K562 (cell line): ENCODE data around the gene TEX9. TPM values are rescaled to one million over a fixed set of nuclear protein-coding genes. Genes with fewer than 3 reads are reported as not detected.
A peak's percentile ranks its signal among the peaks of the same experiment; 100 is the strongest.

Experiments used
- BMI1 ChIP-seq: fragments of 150-350 bp; IDR thresholded peaks from 2 replicates; pipeline ENCODE4 v1.6.1; 2014; ENCODE audit warnings: low read length
- HCFC1 ChIP-seq: IDR thresholded peaks from 2 replicates; pipeline ENCODE4 v1.6.1; 2012; ENCODE audit warnings: low read depth, low read length, improper control_type of control experiment
- HDAC1 ChIP-seq, 2 experiments: fragments of 450-650 bp; IDR thresholded peaks; 2 replicates each; pipeline ENCODE4 v1.6.1; 2016 to 2017; ENCODE audit warnings: inconsistent platforms in 1 of 2, mild to moderate bottlenecking in 1 of 2, moderate library complexity in 1 of 2
- KLF10 ChIP-seq: fragments of 250-450 bp; sonication (Bioruptor Pico); IDR thresholded peaks from 2 replicates; pipeline ENCODE4 v1.6.1; 2021; ENCODE audit warnings: matching md5 sums
- LCOR ChIP-seq: sonication (generic); formaldehyde crosslinking; IDR thresholded peaks from 2 replicates; pipeline ENCODE4 v1.8.0; 2022; ENCODE audit warnings: mild to moderate bottlenecking, missing genetic modification reagents
- MTA3 ChIP-seq: fragments of 450-650 bp; formaldehyde crosslinking; IDR thresholded peaks from 2 replicates; pipeline ENCODE4 v1.6.1; 2017; ENCODE audit warnings: mild to moderate bottlenecking, borderline replicate concordance
- RBFOX2 ChIP-seq: fragments of 200-400 bp; formaldehyde crosslinking; IDR thresholded peaks from 2 replicates; pipeline ENCODE4 v1.6.1; 2017; ENCODE audit warnings: low read depth, mild to moderate bottlenecking, low read length, moderate library complexity
- SIX5 ChIP-seq, 2 experiments: IDR thresholded peaks; 2 replicates each; pipeline ENCODE4 v1.6.1; 2011; ENCODE audit warnings: low read length in 2 of 2, borderline replicate concordance in 1 of 2, low read depth in 1 of 2, mild to moderate bottlenecking in 1 of 2, moderate library complexity in 1 of 2; ENCODE audit not compliant: insufficient read depth in 1 of 2
- SMC3 ChIP-seq: conservative IDR thresholded peaks from 2 replicates; pipeline ENCODE4 v1.6.1; 2011; ENCODE audit warnings: low read depth, low read length, improper control_type of control experiment; ENCODE audit not compliant: insufficient read depth
- SUPT5H ChIP-seq: fragments of 450-650 bp; IDR thresholded peaks from 2 replicates; pipeline ENCODE4 v1.6.1; 2016
- TGIF2 ChIP-seq: sonication (generic); formaldehyde crosslinking; IDR thresholded peaks from 2 replicates; pipeline ENCODE4 v1.8.1; 2022; ENCODE audit warnings: mild to moderate bottlenecking, missing genetic modification reagents, moderate library complexity
- ZC3H8 ChIP-seq: fragments of 450-650 bp; IDR thresholded peaks from 2 replicates; pipeline ENCODE4 v1.6.1; 2017
- polyA plus RNA-seq, 8 experiments: library from polyadenylated mRNA; depleted of rRNA in 4 of 8; stranded (reverse) in 5 of 8; unstranded in 3 of 8; fragments of >200 nt; fragmentation: Nextera tagmentation in 2 of 8; fragmentation: Illumina TruSeq in 1 of 8; extraction: Ambion mirVana in 2 of 8; extraction: Trizol in 1 of 8; gene quantifications; 2 replicates each; pipeline versions ENCODE4 v1.2.1 to v1.2.3, GENCODE V29; 2011 to 2014; ENCODE audit warnings: inconsistent platforms in 1 of 8, missing spikeins in 1 of 8
- total RNA-seq, 7 experiments: library from RNA; depleted of rRNA in 6 of 7; stranded (reverse); fragments of >200 nt in 6 of 7; fragmentation: Illumina TruSeq in 2 of 7; extraction: Trizol in 2 of 7; gene quantifications; 2 replicates each; pipeline versions ENCODE4 v1.2.1 to v1.2.3, GENCODE V29; 2011 to 2021; ENCODE audit warnings: low replicate concordance in 1 of 7
- TF ChIP-seq, protein P1 (sequence below): fragments of 450-650 bp; IDR thresholded peaks from 2 replicates; pipeline ENCODE4 v1.6.1; 2014; ENCODE audit warnings: low read depth, mild to moderate bottlenecking, moderate library complexity, borderline replicate concordance
- TF ChIP-seq, protein P2 (sequence below): fragments of 450-650 bp; IDR thresholded peaks from 2 replicates; pipeline ENCODE4 v1.6.1; 2016; ENCODE audit warnings: mild to moderate bottlenecking, moderate library complexity

Gene TEX9
- total and polyA plus RNA-seq, 9 of the 15 experiments (the other 6 are each of a cell fraction or from before 2014, with no cell fraction given), result 0.93 to 3.6 (median 2.4) TPM

DNA sequence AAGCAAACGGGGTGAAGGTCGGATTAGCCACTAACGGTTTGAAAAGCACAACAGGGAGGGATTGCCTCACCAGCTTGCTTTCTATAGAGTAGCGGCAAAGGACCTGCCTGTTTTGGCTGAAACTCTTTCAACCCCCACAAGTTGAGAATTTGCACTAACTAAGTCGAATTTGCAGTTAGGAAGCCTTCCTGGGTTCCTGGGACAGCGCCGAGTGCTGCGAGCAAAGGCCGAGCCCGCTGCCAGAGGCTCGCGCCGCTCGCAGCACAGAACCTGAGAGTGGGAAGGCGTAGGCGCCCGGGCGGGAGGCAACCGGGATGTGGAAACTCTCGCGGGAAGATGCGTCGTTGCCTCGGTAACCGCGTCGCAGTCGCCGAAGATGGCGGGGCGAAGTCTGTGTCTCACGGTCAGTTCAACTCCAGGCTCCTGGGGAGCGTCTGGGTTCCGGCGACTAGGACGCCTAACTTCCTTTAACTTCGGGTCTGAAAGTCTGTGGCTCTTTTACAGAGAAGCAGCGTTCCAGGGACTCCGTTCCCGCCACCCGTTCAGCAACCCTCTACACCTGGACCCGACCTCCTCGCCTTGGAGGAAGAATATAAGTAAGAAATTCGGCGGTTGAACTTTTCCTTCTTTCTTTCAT is at the start of gene TEX9 (continued):
- TF ChIP-seq KLF10 (CRISPR knock-in tag), result no peak
- peak; percentile 39; the same call in 1 of the 2 replicates for TF ChIP-seq HCFC1
- TF ChIP-seq ZC3H8, result no peak
- no peak for TF ChIP-seq MTA3
- peak; percentile 73 for TF ChIP-seq SUPT5H
- peak in 1 of 2 experiments; percentile 66; a peak in 1 of 4 replicates for TF ChIP-seq HDAC1 (IDR thresholded peaks at IDR 0.05)
- no peak for TF ChIP-seq TGIF2 (CRISPR knock-in tag)
- TF ChIP-seq RBFOX2, result peak; percentile 81
- TF ChIP-seq BMI1, result 0 out of 2 replicates have a peak, but pooled peaks have one; percentile 46
- TF ChIP-seq, protein P1, sequence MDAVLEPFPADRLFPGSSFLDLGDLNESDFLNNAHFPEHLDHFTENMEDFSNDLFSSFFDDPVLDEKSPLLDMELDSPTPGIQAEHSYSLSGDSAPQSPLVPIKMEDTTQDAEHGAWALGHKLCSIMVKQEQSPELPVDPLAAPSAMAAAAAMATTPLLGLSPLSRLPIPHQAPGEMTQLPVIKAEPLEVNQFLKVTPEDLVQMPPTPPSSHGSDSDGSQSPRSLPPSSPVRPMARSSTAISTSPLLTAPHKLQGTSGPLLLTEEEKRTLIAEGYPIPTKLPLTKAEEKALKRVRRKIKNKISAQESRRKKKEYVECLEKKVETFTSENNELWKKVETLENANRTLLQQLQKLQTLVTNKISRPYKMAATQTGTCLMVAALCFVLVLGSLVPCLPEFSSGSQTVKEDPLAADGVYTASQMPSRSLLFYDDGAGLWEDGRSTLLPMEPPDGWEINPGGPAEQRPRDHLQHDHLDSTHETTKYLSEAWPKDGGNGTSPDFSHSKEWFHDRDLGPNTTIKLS, result peak; percentile 60; the same call in 1 of the 2 replicates
- TF ChIP-seq, protein P2, sequence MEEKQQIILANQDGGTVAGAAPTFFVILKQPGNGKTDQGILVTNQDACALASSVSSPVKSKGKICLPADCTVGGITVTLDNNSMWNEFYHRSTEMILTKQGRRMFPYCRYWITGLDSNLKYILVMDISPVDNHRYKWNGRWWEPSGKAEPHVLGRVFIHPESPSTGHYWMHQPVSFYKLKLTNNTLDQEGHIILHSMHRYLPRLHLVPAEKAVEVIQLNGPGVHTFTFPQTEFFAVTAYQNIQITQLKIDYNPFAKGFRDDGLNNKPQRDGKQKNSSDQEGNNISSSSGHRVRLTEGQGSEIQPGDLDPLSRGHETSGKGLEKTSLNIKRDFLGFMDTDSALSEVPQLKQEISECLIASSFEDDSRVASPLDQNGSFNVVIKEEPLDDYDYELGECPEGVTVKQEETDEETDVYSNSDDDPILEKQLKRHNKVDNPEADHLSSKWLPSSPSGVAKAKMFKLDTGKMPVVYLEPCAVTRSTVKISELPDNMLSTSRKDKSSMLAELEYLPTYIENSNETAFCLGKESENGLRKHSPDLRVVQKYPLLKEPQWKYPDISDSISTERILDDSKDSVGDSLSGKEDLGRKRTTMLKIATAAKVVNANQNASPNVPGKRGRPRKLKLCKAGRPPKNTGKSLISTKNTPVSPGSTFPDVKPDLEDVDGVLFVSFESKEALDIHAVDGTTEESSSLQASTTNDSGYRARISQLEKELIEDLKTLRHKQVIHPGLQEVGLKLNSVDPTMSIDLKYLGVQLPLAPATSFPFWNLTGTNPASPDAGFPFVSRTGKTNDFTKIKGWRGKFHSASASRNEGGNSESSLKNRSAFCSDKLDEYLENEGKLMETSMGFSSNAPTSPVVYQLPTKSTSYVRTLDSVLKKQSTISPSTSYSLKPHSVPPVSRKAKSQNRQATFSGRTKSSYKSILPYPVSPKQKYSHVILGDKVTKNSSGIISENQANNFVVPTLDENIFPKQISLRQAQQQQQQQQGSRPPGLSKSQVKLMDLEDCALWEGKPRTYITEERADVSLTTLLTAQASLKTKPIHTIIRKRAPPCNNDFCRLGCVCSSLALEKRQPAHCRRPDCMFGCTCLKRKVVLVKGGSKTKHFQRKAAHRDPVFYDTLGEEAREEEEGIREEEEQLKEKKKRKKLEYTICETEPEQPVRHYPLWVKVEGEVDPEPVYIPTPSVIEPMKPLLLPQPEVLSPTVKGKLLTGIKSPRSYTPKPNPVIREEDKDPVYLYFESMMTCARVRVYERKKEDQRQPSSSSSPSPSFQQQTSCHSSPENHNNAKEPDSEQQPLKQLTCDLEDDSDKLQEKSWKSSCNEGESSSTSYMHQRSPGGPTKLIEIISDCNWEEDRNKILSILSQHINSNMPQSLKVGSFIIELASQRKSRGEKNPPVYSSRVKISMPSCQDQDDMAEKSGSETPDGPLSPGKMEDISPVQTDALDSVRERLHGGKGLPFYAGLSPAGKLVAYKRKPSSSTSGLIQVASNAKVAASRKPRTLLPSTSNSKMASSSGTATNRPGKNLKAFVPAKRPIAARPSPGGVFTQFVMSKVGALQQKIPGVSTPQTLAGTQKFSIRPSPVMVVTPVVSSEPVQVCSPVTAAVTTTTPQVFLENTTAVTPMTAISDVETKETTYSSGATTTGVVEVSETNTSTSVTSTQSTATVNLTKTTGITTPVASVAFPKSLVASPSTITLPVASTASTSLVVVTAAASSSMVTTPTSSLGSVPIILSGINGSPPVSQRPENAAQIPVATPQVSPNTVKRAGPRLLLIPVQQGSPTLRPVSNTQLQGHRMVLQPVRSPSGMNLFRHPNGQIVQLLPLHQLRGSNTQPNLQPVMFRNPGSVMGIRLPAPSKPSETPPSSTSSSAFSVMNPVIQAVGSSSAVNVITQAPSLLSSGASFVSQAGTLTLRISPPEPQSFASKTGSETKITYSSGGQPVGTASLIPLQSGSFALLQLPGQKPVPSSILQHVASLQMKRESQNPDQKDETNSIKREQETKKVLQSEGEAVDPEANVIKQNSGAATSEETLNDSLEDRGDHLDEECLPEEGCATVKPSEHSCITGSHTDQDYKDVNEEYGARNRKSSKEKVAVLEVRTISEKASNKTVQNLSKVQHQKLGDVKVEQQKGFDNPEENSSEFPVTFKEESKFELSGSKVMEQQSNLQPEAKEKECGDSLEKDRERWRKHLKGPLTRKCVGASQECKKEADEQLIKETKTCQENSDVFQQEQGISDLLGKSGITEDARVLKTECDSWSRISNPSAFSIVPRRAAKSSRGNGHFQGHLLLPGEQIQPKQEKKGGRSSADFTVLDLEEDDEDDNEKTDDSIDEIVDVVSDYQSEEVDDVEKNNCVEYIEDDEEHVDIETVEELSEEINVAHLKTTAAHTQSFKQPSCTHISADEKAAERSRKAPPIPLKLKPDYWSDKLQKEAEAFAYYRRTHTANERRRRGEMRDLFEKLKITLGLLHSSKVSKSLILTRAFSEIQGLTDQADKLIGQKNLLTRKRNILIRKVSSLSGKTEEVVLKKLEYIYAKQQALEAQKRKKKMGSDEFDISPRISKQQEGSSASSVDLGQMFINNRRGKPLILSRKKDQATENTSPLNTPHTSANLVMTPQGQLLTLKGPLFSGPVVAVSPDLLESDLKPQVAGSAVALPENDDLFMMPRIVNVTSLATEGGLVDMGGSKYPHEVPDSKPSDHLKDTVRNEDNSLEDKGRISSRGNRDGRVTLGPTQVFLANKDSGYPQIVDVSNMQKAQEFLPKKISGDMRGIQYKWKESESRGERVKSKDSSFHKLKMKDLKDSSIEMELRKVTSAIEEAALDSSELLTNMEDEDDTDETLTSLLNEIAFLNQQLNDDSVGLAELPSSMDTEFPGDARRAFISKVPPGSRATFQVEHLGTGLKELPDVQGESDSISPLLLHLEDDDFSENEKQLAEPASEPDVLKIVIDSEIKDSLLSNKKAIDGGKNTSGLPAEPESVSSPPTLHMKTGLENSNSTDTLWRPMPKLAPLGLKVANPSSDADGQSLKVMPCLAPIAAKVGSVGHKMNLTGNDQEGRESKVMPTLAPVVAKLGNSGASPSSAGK, result peak; percentile 64
- TF ChIP-seq SMC3, result 0 out of 2 replicates have a peak, but pooled peaks have one; percentile 23
- no peak for TF ChIP-seq SIX5 (IDR thresholded peaks at IDR 0.05; ENCODE audit: borderline replicate concordance in 1 of 2, insufficient read depth in 1 of 2, low read depth in 1 of 2, low read length in 2 of 2)
- 0 out of 2 replicates have a peak, but pooled peaks have one; percentile 24 for TF ChIP-seq LCOR (CRISPR knock-in tag)
